Progenitor cell of endocrine pancreas (in vitro differentiated cells): ENCODE results near the gene PLCXD1. TPM values are rescaled to one million over a fixed set of nuclear protein-coding genes. Genes with fewer than 3 reads are reported as not detected.

ENCODE experiments used
- DNase-seq: peaks from one replicate; pipeline ENCODE4 v3.0.0; 2021; ENCODE audit warnings: low spot score; ENCODE audit not compliant: unreplicated experiment
- H3K27ac Mint-ChIP-seq: 2 replicates; pipeline ENCODE4 v1.8.0; 2021; ENCODE audit warnings: mild to moderate bottlenecking, moderate library complexity, mixed read lengths
- H3K27me3 Mint-ChIP-seq: 2 replicates; pipeline ENCODE4 v1.8.0; 2021; ENCODE audit warnings: mixed read lengths
- H3K36me3 Mint-ChIP-seq: 2 replicates; pipeline ENCODE4 v1.8.0; 2022; ENCODE audit warnings: mixed read lengths; ENCODE audit not compliant: insufficient read depth
- H3K4me1 Mint-ChIP-seq: 2 replicates; pipeline ENCODE4 v1.8.0; 2021; ENCODE audit warnings: low read depth, mixed read lengths
- H3K4me3 Mint-ChIP-seq: 2 replicates; pipeline ENCODE4 v1.8.0; 2021; ENCODE audit warnings: low read depth, mild to moderate bottlenecking, moderate library complexity, mixed read lengths
- H3K9me3 Mint-ChIP-seq: 2 replicates; pipeline ENCODE4 v1.8.0; 2021; ENCODE audit warnings: low read depth, mixed read lengths
- CTCF ChIP-seq: fragments of 200-600 bp; sonication (generic); IDR thresholded peaks from one replicate; pipeline ENCODE4 v1.5.0; 2021; ENCODE audit warnings: antibody characterized with exemption, mild to moderate bottlenecking; ENCODE audit not compliant: unreplicated experiment
- total RNA-seq: library from RNA; stranded (reverse); gene quantifications from 2 replicates; pipeline ENCODE4 v1.2.1, GENCODE V29; 2021

PLCXD1 gene
- total RNA-seq, 1 donor from 2014 or later = 55.6 TPM

GRCh38 chrX:270848-271367 lies 10.3 kb upstream of the PLCXD1 start:
- H3K4me3 Mint-ChIP-seq = no peak overlapping the region
- no peaks in the 10 kb centered on the region for H3K36me3 Mint-ChIP-seq
- no peak overlapping the region for H3K27ac Mint-ChIP-seq
- TF ChIP-seq CTCF = no peak
- no peaks in the 10 kb centered on the region for H3K4me1 Mint-ChIP-seq
- H3K27me3 Mint-ChIP-seq = no peaks in the 10 kb centered on the region
- no peak for DNase-seq
- no peaks in the 10 kb centered on the region for H3K9me3 Mint-ChIP-seq

GRCh38 chrX:274904-275475 lies 6.2 kb upstream of the PLCXD1 start:
- H3K9me3 Mint-ChIP-seq = no peaks in the 10 kb centered on the region
- no peak for TF ChIP-seq CTCF
- no peak for DNase-seq
- no peak overlapping the region for H3K27ac Mint-ChIP-seq
- no peaks in the 10 kb centered on the region for H3K27me3 Mint-ChIP-seq
- no peak overlapping the region for H3K4me3 Mint-ChIP-seq
- H3K36me3 Mint-ChIP-seq = no peaks in the 10 kb centered on the region
- H3K4me1 Mint-ChIP-seq = peaks cover 12% of the 10 kb centered on the region

- no peaks in the 10 kb centered on the region for H3K27me3 Mint-ChIP-seq
- no peaks in the 10 kb centered on the region for H3K9me3 Mint-ChIP-seq
- H3K4me3 Mint-ChIP-seq = no peak overlapping the region
- no peak for TF ChIP-seq CTCF
- no peaks in the 10 kb centered on the region for H3K36me3 Mint-ChIP-seq
- H3K4me1 Mint-ChIP-seq = peaks cover 12% of the 10 kb centered on the region
- DNase-seq = no peak
- H3K27ac Mint-ChIP-seq = no peak overlapping the region
Measured at GRCh38 chrX:275476-275966, 5.7 kb upstream of the PLCXD1 start.

GRCh38 chrX:275967-276580 lies 5.1 kb upstream of the PLCXD1 start:
- peak overlapping the region; percentile 68 for H3K4me3 Mint-ChIP-seq
- no peak overlapping the region for H3K27ac Mint-ChIP-seq
- no peak for DNase-seq

More at GRCh38 chrX:275967-276580, 5.1 kb upstream of the PLCXD1 start:
- peaks cover 12% of the 10 kb centered on the region for H3K4me1 Mint-ChIP-seq
- H3K9me3 Mint-ChIP-seq = no peaks in the 10 kb centered on the region
- no peaks in the 10 kb centered on the region for H3K36me3 Mint-ChIP-seq
- no peaks in the 10 kb centered on the region for H3K27me3 Mint-ChIP-seq
- TF ChIP-seq CTCF = no peak
